ENCODE measurements around the gene SPINT1.

SPINT1 gene

GRCh38 chr15:40843885-40844695 lies at the start of gene SPINT1:
Gene SPINT1, plus strand, starts transcription at chr15:40844048. Its CDS starts 507 bp downstream, at chr15:40844555.
- peak; percentile 14 for DNase-seq

GRCh38 chr15:40796041-40796440 lies 47.8 kb upstream of the SPINT1 start:
- no peak for DNase-seq

GRCh38 chr15:40796512-40796911 lies 47.3 kb upstream of the SPINT1 start:
- no peak for DNase-seq

- DNase-seq, result no peak
Measured at GRCh38 chr15:40799523-40799922, 44.3 kb upstream of the SPINT1 start.

GRCh38 chr15:40803076-40803475 lies 40.8 kb upstream of the SPINT1 start:
- DNase-seq, result no peak

- no peak for DNase-seq
Measured at GRCh38 chr15:40803688-40804087, 40.2 kb upstream of the SPINT1 start.

GRCh38 chr15:40806672-40807027 lies 37.2 kb upstream of the SPINT1 start:
- DNase-seq, result no peak

- peak; percentile 98 for DNase-seq
Measured at GRCh38 chr15:40807028-40807887, 36.6 kb upstream of the SPINT1 start, which contains the start of the genes DNAJC17 and ZFYVE19. Gene DNAJC17, minus strand, starts transcription at chr15:40807473. Its CDS starts 27 bp downstream, at chr15:40807446. Gene ZFYVE19, plus strand, starts transcription at chr15:40807089. Its CDS starts 501 bp downstream, at chr15:40807590.

GRCh38 chr15:40807888-40808461 lies 35.9 kb upstream of the SPINT1 start:
- DNase-seq, result peak; percentile 26

GRCh38 chr15:40808861-40809450 lies 34.9 kb upstream of the SPINT1 start:
- DNase-seq, result no peak

GRCh38 chr15:40812721-40813425 lies 31.0 kb upstream of the SPINT1 start:
- DNase-seq, result no peak

- DNase-seq, result no peak
Measured at GRCh38 chr15:40815042-40815698, 28.7 kb upstream of the SPINT1 start.

GRCh38 chr15:40819048-40819447 lies 24.8 kb upstream of the SPINT1 start:
- DNase-seq, result no peak

GRCh38 chr15:40821195-40821594 lies 22.7 kb upstream of the SPINT1 start:
- DNase-seq, result no peak

GRCh38 chr15:40823572-40824343 lies 20.1 kb upstream of the SPINT1 start:
- no peak for DNase-seq

GRCh38 chr15:40825661-40826422 lies 18.0 kb upstream of the SPINT1 start:
- peak; percentile 27 for DNase-seq

GRCh38 chr15:40826423-40827075 lies 17.3 kb upstream of the SPINT1 start:
- no peak for DNase-seq

GRCh38 chr15:40828447-40829036 lies 15.3 kb upstream of the SPINT1 start, which contains the start of gene PPP1R14D:
Gene PPP1R14D, minus strand, starts transcription at chr15:40828708. Its CDS starts 67 bp downstream, at chr15:40828641.
- no peak for DNase-seq

- no peak for DNase-seq
Measured at GRCh38 chr15:40829115-40829514, 14.7 kb upstream of the SPINT1 start.

Measured in EL (cell line).